EH (cell line): ENCODE results near the gene FNBP1.

Source experiments
- DNase-seq: peaks from one replicate; pipeline ENCODE4 v3.0.0-alpha.2; 2015; ENCODE audit warnings: low read depth

The FNBP1 gene

DNA sequence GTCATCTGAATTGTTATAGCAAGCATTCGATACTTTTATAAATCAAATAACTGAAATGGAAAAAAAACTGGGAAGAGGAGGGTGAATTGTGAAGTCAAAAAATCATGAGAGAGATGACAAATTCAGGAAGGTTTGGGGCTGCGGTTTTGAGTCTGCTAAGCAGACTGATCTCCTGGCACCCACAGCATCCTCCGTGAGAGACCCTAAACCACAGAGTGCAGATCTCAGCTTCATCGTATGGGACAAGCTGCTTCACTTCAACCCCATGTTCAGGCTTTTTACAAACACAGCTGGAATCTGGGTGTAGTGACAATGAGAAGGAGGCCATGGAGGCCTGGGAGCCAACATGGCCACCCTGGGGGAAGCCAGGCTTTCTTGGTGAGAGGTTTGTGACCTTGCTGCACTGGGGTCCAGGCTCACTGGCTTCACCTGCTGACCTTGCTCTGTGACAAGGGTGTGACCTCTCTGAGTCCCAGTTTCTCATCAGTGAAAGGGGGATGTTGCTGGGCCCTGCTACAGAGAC is 188.3 kb downstream of the FNBP1 start:
- no peak for DNase-seq

DNA sequence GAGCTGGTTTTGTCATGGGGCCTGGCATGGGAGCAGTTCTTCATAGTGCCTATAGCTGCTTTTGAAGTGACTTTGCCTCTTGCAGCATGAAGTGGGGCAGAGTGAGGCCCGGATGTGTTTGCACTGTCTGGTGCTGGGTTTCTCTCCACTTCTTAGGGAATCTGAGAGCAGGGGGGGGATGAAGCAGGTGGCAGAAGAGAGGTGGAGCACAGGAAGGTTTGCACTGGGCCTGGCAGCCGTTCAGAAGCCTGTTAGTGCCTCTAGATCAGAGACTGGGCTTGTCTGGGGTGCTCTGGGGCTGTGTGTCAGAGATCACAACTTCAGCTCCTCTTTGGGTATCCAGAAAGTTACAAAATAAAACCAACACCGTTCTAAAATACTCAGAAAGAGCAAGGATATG is 189.4 kb downstream of the FNBP1 start:
- no peak for DNase-seq

DNA sequence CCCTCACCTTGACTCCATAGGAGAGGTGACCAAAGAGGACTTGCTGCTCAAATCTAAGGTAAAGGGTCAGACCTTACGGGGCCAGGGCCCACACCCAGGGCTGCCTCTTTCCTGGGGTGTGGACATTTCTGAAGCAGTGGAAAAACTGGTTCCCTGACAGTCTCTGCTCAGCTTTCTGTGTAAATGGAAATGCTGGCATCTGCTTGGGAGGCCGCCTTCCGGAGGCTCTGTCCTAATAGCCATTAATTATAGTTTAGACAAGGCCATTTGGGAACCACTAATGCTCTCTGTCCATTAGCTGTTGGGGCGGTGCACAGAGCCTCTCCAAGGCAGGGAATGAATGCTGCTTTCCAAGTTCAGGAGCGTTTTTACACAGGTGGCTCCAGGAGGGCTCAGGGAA is 190.4 kb downstream of the FNBP1 start:
- DNase-seq: no peak

DNA sequence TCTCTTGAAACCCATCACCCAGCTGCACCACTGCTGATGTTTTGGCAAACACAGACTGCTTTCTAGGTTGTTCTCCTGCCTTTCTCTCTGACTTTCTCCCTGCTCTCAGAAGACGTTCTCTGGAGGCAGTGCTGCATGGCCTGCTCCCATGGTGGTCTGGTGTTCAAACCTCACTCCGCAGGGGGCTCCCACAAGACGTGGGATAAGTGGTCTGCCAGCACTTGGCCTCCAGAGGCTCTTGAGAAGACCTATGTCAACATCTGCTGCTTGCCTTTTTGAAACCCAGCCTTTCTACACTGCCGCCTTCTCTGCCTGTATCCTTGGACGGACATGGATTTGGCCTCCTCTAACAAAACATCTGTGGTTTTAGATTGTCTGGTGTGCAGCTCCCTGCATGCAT is 191.2 kb downstream of the FNBP1 start:
- no peak for DNase-seq

- DNase-seq: peak; percentile 38
Measured at GRCh38 chr9:129850821-129851550, 192.0 kb downstream of the FNBP1 start.

DNA sequence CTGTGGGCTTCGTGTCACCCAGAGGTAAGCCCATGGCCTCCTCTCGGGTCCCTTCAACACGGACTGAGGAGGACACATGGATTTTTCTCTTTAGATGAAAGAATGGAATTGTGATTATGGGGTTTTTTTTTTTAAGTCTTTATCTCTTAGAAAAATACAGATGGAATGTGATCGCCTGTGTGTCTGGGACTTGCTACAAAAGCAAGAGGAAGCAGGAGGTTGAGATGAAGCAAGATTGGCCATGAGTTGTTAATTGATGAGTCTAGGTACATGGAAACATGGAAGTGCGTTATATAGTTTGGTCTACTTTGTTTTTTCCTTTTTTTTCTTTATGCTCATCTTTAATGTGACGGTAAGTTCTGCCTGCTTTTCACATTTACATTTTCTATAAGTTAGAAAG is 193.1 kb downstream of the FNBP1 start:
- no peak for DNase-seq

DNA sequence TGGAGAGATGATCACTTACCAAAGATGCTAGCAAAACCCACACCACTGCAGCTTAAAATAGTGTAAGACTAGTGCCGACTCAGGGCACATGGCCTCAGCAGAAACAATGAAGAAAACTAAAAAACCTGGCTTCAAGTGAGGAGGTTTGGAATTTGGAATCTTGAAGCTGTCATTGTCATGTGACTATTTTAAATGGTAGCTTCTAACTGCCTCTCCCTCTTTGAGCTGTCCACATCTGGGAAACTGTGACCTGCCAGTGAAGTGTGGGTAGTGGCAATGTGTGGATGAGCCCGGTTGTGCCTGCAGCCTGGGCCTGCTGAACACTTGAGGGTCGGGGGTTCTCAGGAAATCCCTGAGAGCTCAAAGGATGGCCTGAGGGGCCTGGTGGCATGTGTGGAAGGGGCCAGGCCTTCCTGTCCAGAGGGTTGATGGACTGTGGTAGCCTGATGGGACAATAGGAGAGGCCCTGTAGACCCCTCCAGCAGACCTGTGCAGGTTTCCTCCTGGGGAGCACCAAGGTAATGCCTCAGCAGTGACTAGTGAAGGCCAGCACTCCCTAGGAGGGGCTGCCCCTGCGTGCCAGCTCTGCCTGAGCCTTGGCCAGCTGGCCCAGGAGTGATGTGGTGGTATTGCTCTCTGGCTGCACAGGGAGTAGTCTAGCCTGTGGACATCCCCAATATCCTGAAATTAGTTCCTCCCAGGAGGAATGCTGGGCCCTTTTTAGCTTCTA is 194.1 kb downstream of the FNBP1 start:
- DNase-seq: no peak

DNA sequence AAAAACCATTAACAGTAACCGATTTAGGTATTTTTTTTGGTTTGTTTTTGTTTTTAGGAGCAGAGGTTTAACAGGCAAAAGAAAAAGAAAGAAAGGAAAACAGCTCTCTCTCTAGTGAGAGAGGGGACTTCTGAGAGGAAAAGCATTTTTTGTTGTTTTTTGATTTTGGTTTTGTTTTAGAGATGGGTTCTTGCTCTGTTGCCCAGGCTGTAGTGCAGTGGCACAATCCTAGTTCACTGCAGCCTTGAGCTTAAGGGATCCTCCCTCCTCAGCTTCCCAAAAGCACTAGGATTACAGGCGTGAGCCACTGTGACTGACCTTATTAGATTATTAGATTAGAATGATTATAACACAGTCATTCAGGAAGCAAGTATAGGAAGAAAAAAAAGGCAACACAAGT is 197.6 kb downstream of the FNBP1 start:
- no peak for DNase-seq

GRCh38 chr9:129841071-129841470 is 201.9 kb downstream of the FNBP1 start:
- no peak for DNase-seq

DNA sequence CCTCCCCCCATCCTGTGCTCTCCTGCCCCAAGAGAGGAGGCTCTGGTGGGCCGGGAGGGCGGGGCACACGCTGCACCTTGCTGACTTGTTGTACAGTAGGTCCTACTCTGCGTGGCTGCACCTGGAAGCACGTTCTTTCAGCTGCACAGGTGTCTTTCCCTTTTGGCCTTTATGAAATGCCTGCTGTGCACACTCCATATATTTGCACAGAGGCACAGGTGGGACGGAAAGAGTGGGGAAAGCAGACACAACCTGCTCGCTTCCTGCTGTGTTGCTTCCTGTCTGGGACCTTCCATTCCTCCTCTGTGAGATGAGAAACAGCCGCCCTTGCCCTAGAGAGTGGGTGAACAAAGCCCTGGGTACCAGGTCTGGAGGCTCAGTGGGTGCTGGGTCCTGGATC is 203.0 kb downstream of the FNBP1 start:
- DNase-seq: no peak

- peak; percentile 10 for DNase-seq
Measured at GRCh38 chr9:129839324-129840023, 203.5 kb downstream of the FNBP1 start.

DNA sequence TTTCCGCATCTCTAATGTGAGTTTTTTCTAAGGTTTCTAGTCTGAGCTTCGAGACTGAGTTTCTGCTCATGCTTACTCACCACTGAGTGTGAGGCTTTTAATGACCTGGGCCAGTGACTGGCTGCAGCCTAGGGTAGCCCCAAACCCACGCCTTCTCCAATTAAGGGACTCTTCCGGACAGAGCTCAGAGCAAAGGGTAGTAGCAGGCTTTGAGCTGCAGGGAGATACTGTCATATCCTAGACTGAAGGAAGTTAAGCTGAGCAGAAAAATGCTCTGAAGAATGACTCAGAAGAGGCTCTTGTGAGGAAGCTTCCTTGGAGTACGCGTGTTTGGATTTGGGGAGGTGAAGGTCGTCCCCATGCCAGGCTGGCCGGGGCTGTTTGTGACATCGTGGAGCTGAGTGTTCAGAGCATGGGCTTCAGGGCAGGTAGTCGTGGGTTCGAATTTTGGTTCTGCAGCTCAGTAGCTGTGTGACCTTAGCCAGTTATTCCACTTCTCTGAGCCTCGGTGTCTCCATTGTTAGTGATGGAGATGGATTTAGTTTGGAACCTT is 204.2 kb downstream of the FNBP1 start:
- DNase-seq: peak; percentile 98
